A549 (cell line): Measurements from ENCODE around the gene TENM3.

Experiments
- CBX8 ChIP-seq: fragments of 200-600 bp; sonication (generic); IDR thresholded peaks from 2 replicates; pipeline ENCODE4 v1.6.1; 2016
- CEBPB ChIP-seq, 2 experiments: fragments of >200 bp in 1 of 2; sonication (Bioruptor Twin) in 1 of 2; formaldehyde crosslinking in 1 of 2; IDR thresholded peaks; 2 replicates each; pipeline ENCODE4 v1.6.1; 2012 to 2016
- EP300 ChIP-seq, 2 experiments: fragments of >200 bp; sonication (Bioruptor Twin); formaldehyde crosslinking; IDR thresholded peaks; 2 replicates in 1 of 2; 3 replicates in 1 of 2; pipeline ENCODE4 v1.6.1; 2016 to 2017
- ESRRA ChIP-seq: fragments of 150-350 bp; IDR thresholded peaks from 2 replicates; pipeline ENCODE4 v1.6.1; 2014; ENCODE audit warnings: mild to moderate bottlenecking, low read length, borderline replicate concordance
- KDM5A ChIP-seq: fragments of 200-600 bp; sonication (generic); IDR thresholded peaks from 2 replicates; pipeline ENCODE4 v1.6.1; 2016; ENCODE audit warnings: antibody characterized with exemption, mild to moderate bottlenecking
- POLR2A ChIP-seq: IDR thresholded peaks from 2 replicates; pipeline ENCODE4 v1.6.1; 2012; ENCODE audit warnings: mild to moderate bottlenecking, low read length
- POLR2AphosphoS2 ChIP-seq: conservative IDR thresholded peaks from 2 replicates; pipeline ENCODE4 v1.6.1; 2012; ENCODE audit warnings: low read length, improper control_type of control experiment, inconsistent platforms
- RAD21 ChIP-seq, 2 experiments: fragments of >200 bp in 1 of 2; sonication (Bioruptor Twin) in 1 of 2; formaldehyde crosslinking in 1 of 2; IDR thresholded peaks in 1 of 2; conservative IDR thresholded peaks in 1 of 2; 2 replicates in 1 of 2; 3 replicates in 1 of 2; pipeline ENCODE4 v1.6.1; 2012 to 2018; ENCODE audit warnings: inconsistent platforms in 1 of 2
- SMC3 ChIP-seq: fragments of >200 bp; sonication (Bioruptor Twin); formaldehyde crosslinking; IDR thresholded peaks from 3 replicates; pipeline ENCODE4 v1.6.1; 2018; ENCODE audit warnings: inconsistent platforms
- ZC3H11A ChIP-seq: fragments of 450-650 bp; IDR thresholded peaks from 2 replicates; pipeline ENCODE4 v1.6.1; 2014; ENCODE audit warnings: antibody characterized with exemption, mild to moderate bottlenecking
- TF ChIP-seq, protein P1 (sequence below): fragments of >200 bp; sonication (Bioruptor Twin); formaldehyde crosslinking; IDR thresholded peaks from 3 replicates; pipeline ENCODE4 v1.5.1; 2016
- TF ChIP-seq, protein P2 (sequence below): IDR thresholded peaks from 2 replicates; pipeline ENCODE4 v1.6.1; 2012
- TF ChIP-seq, protein P3 (sequence below): fragments of 200-600 bp; sonication (generic); IDR thresholded peaks from 2 replicates; pipeline ENCODE4 v1.6.1; 2016; ENCODE audit warnings: antibody characterized with exemption, mild to moderate bottlenecking, moderate library complexity

DNA sequence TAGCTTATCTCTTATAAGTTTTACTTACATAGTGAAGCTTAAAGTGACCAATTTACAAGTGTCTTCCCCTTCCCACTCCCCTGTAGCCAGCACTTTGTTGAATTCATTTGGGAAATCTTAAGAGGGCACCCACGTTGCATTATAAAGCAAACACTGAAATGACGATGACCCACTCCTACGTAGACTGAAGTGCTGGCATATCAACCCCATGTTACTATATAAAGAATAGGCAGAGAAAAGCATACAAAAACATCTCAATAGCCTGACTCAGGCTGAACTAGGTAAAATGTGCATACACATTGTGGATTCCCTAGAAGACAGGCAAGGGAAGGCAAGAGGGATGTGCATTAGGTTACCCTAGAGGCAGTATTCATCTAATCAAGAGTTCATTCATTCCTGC is 313.4 kb downstream of the TENM3 start:
- TF ChIP-seq ESRRA (no peak), POLR2A (no peak), SMC3 (no peak), EP300 (IDR thresholded peaks at IDR 0.05) (no peak), CBX8 (no peak), RAD21 (conservative IDR thresholded peaks at IDR 0.05 in 1 of 2, IDR thresholded peaks at IDR 0.05 in 1 of 2) (no peak), ZC3H11A (no peak), POLR2AphosphoS2 (no peak), CEBPB (IDR thresholded peaks at IDR 0.05) (no peak), KDM5A (no peak)
- TF ChIP-seq, protein P1, sequence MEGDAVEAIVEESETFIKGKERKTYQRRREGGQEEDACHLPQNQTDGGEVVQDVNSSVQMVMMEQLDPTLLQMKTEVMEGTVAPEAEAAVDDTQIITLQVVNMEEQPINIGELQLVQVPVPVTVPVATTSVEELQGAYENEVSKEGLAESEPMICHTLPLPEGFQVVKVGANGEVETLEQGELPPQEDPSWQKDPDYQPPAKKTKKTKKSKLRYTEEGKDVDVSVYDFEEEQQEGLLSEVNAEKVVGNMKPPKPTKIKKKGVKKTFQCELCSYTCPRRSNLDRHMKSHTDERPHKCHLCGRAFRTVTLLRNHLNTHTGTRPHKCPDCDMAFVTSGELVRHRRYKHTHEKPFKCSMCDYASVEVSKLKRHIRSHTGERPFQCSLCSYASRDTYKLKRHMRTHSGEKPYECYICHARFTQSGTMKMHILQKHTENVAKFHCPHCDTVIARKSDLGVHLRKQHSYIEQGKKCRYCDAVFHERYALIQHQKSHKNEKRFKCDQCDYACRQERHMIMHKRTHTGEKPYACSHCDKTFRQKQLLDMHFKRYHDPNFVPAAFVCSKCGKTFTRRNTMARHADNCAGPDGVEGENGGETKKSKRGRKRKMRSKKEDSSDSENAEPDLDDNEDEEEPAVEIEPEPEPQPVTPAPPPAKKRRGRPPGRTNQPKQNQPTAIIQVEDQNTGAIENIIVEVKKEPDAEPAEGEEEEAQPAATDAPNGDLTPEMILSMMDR: no peak
- TF ChIP-seq, protein P2, sequence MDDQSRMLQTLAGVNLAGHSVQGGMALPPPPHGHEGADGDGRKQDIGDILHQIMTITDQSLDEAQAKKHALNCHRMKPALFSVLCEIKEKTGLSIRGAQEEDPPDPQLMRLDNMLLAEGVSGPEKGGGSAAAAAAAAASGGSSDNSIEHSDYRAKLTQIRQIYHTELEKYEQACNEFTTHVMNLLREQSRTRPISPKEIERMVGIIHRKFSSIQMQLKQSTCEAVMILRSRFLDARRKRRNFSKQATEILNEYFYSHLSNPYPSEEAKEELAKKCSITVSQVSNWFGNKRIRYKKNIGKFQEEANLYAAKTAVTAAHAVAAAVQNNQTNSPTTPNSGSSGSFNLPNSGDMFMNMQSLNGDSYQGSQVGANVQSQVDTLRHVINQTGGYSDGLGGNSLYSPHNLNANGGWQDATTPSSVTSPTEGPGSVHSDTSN: no peak
- TF ChIP-seq, protein P3, sequence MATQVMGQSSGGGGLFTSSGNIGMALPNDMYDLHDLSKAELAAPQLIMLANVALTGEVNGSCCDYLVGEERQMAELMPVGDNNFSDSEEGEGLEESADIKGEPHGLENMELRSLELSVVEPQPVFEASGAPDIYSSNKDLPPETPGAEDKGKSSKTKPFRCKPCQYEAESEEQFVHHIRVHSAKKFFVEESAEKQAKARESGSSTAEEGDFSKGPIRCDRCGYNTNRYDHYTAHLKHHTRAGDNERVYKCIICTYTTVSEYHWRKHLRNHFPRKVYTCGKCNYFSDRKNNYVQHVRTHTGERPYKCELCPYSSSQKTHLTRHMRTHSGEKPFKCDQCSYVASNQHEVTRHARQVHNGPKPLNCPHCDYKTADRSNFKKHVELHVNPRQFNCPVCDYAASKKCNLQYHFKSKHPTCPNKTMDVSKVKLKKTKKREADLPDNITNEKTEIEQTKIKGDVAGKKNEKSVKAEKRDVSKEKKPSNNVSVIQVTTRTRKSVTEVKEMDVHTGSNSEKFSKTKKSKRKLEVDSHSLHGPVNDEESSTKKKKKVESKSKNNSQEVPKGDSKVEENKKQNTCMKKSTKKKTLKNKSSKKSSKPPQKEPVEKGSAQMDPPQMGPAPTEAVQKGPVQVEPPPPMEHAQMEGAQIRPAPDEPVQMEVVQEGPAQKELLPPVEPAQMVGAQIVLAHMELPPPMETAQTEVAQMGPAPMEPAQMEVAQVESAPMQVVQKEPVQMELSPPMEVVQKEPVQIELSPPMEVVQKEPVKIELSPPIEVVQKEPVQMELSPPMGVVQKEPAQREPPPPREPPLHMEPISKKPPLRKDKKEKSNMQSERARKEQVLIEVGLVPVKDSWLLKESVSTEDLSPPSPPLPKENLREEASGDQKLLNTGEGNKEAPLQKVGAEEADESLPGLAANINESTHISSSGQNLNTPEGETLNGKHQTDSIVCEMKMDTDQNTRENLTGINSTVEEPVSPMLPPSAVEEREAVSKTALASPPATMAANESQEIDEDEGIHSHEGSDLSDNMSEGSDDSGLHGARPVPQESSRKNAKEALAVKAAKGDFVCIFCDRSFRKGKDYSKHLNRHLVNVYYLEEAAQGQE: no peak
